Immature natural killer cell (primary cell): ENCODE data around the gene WTAP. TPM values are rescaled to one million over a fixed set of nuclear protein-coding genes. Genes with fewer than 3 reads are reported as not detected.

Experiments
- DNase-seq, 3 donors: peaks; one replicate each; pipeline ENCODE4 v3.0.0; 2022; ENCODE audit warnings: mixed read lengths in 1 of 3
- H3K27ac Mint-ChIP-seq, 6 donors: one replicate each; pipeline ENCODE4 v1.8.0; 2020; ENCODE audit warnings: mixed read lengths in 6 of 6, mild to moderate bottlenecking in 5 of 6, inconsistent platforms in 4 of 6, moderate library complexity in 3 of 6
- H3K27me3 Mint-ChIP-seq, 3 donors: one replicate each; pipeline ENCODE4 v1.8.0; 2020 to 2021; ENCODE audit warnings: low read depth in 3 of 3, mild to moderate bottlenecking in 3 of 3, mixed read lengths in 3 of 3, moderate library complexity in 3 of 3, inconsistent platforms in 1 of 3
- H3K36me3 Mint-ChIP-seq, 3 donors: one replicate each; pipeline ENCODE4 v1.8.0; 2020; ENCODE audit warnings: mixed read lengths in 3 of 3, inconsistent platforms in 2 of 3, mild to moderate bottlenecking in 2 of 3
- H3K4me1 Mint-ChIP-seq, 2 donors: one replicate each; pipeline ENCODE4 v1.8.0; 2020; ENCODE audit warnings: inconsistent platforms in 2 of 2, mild to moderate bottlenecking in 2 of 2, mixed read lengths in 2 of 2, moderate library complexity in 1 of 2
- H3K4me3 Mint-ChIP-seq, 5 donors: one replicate each; pipeline ENCODE4 v1.8.0; 2020; ENCODE audit warnings: mild to moderate bottlenecking in 5 of 5, mixed read lengths in 5 of 5, inconsistent platforms in 3 of 5, moderate library complexity in 3 of 5
- H3K9me3 Mint-ChIP-seq, 6 donors: one replicate each; pipeline ENCODE4 v1.8.0; 2020; ENCODE audit warnings: mild to moderate bottlenecking in 6 of 6, mixed read lengths in 6 of 6, inconsistent platforms in 4 of 6, moderate library complexity in 3 of 6
- polyA plus RNA-seq, 3 donors: library from polyadenylated mRNA; unstranded; fragments of 300-500 nt; fragmentation: Illumina TruSeq; gene quantifications; one replicate each; pipeline ENCODE4 v1.2.3, GENCODE V29; 2021

The WTAP gene
- polyA plus RNA-seq, result 100 to 1,000 TPM; 145 to 169 (median 150) TPM

GRCh38 chr6:159726918-159727716 is at the start of gene WTAP:
WTAP (plus strand) TSS chr6:159727506; CDS start chr6:159736266, 8,760 bp downstream.
- Mint-ChIP-seq H3K36me3 (peaks cover 4 to 5% (median 5%) of the 10 kb centered on the region in 3 donors), H3K27me3 (peaks cover 8 to 21% (median 20%) of the 10 kb centered on the region in 3 donors), H3K9me3 (peaks cover 0 to 2% (median 0%) of the 10 kb centered on the region in 6 donors), H3K4me3 (peak within 1 kb of the TSS; percentile 90 to 95 (median 92)), H3K27ac (peak within 1 kb of the TSS; percentile 94 to 99 (median 96)), H3K4me1 (peaks cover 51 to 60% of the 10 kb centered on the region in 2 donors)
- DNase-seq, result peak; percentile 95 to 96 (median 95)

- H3K27ac Mint-ChIP-seq, result no peak overlapping the region
Observed at GRCh38 chr6:159677506-159678165, 49.7 kb upstream of the WTAP start.

GRCh38 chr6:159678574-159678973 is 48.7 kb upstream of the WTAP start:
- Mint-ChIP-seq H3K9me3 (peaks cover 0 to 2% (median 0%) of the 10 kb centered on the region in 6 donors), H3K4me1 (no peaks in the 10 kb centered on the region), H3K27ac (no peak overlapping the region), H3K36me3 (peaks cover 1 to 32% (median 7%) of the 10 kb centered on the region in 3 donors), H3K27me3 (peaks cover 0 to 5% (median 0%) of the 10 kb centered on the region in 3 donors), H3K4me3 (no peak overlapping the region)
- DNase-seq, result no peak

More at GRCh38 chr6:159677506-159678165, 49.7 kb upstream of the WTAP start:
- Mint-ChIP-seq H3K9me3 (peaks cover 0 to 2% (median 0%) of the 10 kb centered on the region in 6 donors), H3K4me3 (no peak overlapping the region), H3K27me3 (peaks cover 0 to 5% (median 0%) of the 10 kb centered on the region in 3 donors), H3K36me3 (peaks cover 0 to 27% (median 10%) of the 10 kb centered on the region in 3 donors), H3K4me1 (no peaks in the 10 kb centered on the region)
- no peak for DNase-seq

GRCh38 chr6:159679091-159680077 is 47.9 kb upstream of the WTAP start:
- Mint-ChIP-seq H3K27ac (peak overlapping the region in 2 of 6 donors; percentile 28 to 48), H3K4me3 (no peak overlapping the region), H3K27me3 (peaks cover 0 to 4% (median 0%) of the 10 kb centered on the region in 3 donors)

GRCh38 chr6:159680104-159680503 is 47.2 kb upstream of the WTAP start:
- Mint-ChIP-seq H3K27me3 (peaks cover 0 to 4% (median 0%) of the 10 kb centered on the region in 3 donors), H3K27ac (peak overlapping the region in 2 of 6 donors; percentile 28 to 48), H3K9me3 (peaks cover 0 to 2% (median 0%) of the 10 kb centered on the region in 6 donors), H3K36me3 (peaks cover 5 to 40% (median 11%) of the 10 kb centered on the region in 3 donors), H3K4me1 (no peaks in the 10 kb centered on the region), H3K4me3 (no peak overlapping the region)
- DNase-seq, result no peak

More at GRCh38 chr6:159679091-159680077, 47.9 kb upstream of the WTAP start:
- H3K9me3 Mint-ChIP-seq, result peaks cover 0 to 2% (median 0%) of the 10 kb centered on the region in 6 donors
- H3K4me1 Mint-ChIP-seq, result no peaks in the 10 kb centered on the region
- DNase-seq, result no peak
- H3K36me3 Mint-ChIP-seq, result peaks cover 5 to 35% (median 5%) of the 10 kb centered on the region in 3 donors

GRCh38 chr6:159681191-159681880 is 46.0 kb upstream of the WTAP start:
- Mint-ChIP-seq H3K4me3 (no peak overlapping the region), H3K36me3 (peaks cover 10 to 47% (median 17%) of the 10 kb centered on the region in 3 donors), H3K27ac (peak overlapping the region in 1 of 6 donors; percentile 2)

GRCh38 chr6:159682295-159682694 is 45.0 kb upstream of the WTAP start:
- Mint-ChIP-seq H3K4me3 (no peak overlapping the region), H3K27ac (no peak overlapping the region), H3K27me3 (peaks cover 0 to 4% (median 0%) of the 10 kb centered on the region in 3 donors), H3K4me1 (peaks cover 2 to 11% of the 10 kb centered on the region in 2 donors), H3K9me3 (no peaks in the 10 kb centered on the region), H3K36me3 (peaks cover 11 to 53% (median 23%) of the 10 kb centered on the region in 3 donors)
- no peak for DNase-seq

More at GRCh38 chr6:159681191-159681880, 46.0 kb upstream of the WTAP start:
- DNase-seq, result no peak
- Mint-ChIP-seq H3K27me3 (peaks cover 0 to 4% (median 0%) of the 10 kb centered on the region in 3 donors), H3K4me1 (peaks cover 0 to 6% of the 10 kb centered on the region in 2 donors), H3K9me3 (no peaks in the 10 kb centered on the region)

GRCh38 chr6:159682810-159683209 is 44.5 kb upstream of the WTAP start:
- H3K4me3 Mint-ChIP-seq, result no peak overlapping the region
- H3K27me3 Mint-ChIP-seq, result peaks cover 0 to 4% (median 0%) of the 10 kb centered on the region in 3 donors
- H3K36me3 Mint-ChIP-seq, result peaks cover 13 to 56% (median 23%) of the 10 kb centered on the region in 3 donors
- no peaks in the 10 kb centered on the region for H3K9me3 Mint-ChIP-seq
- peaks cover 2 to 11% of the 10 kb centered on the region in 2 donors for H3K4me1 Mint-ChIP-seq
- no peak overlapping the region for H3K27ac Mint-ChIP-seq
- DNase-seq, result no peak

- Mint-ChIP-seq H3K27me3 (peaks cover 0 to 4% (median 0%) of the 10 kb centered on the region in 3 donors), H3K4me1 (peaks cover 4 to 11% of the 10 kb centered on the region in 2 donors), H3K27ac (no peak overlapping the region), H3K36me3 (peaks cover 18 to 61% (median 28%) of the 10 kb centered on the region in 3 donors), H3K4me3 (no peak overlapping the region), H3K9me3 (no peaks in the 10 kb centered on the region)
- DNase-seq, result no peak
Observed at GRCh38 chr6:159684013-159684304, 43.3 kb upstream of the WTAP start.

- Mint-ChIP-seq H3K27me3 (peaks cover 0 to 2% (median 0%) of the 10 kb centered on the region in 3 donors), H3K4me3 (no peak overlapping the region), H3K36me3 (peaks cover 19 to 58% (median 33%) of the 10 kb centered on the region in 3 donors), H3K27ac (no peak overlapping the region), H3K4me1 (peaks cover 6 to 13% of the 10 kb centered on the region in 2 donors), H3K9me3 (no peaks in the 10 kb centered on the region)
- DNase-seq, result no peak
Observed at GRCh38 chr6:159686040-159686439, 41.3 kb upstream of the WTAP start.

- no peak for DNase-seq
- peaks cover 22 to 51% (median 36%) of the 10 kb centered on the region in 3 donors for H3K36me3 Mint-ChIP-seq
- peaks cover 12 to 19% of the 10 kb centered on the region in 2 donors for H3K4me1 Mint-ChIP-seq
- no peak overlapping the region for H3K4me3 Mint-ChIP-seq
- no peak overlapping the region for H3K27ac Mint-ChIP-seq
- no peaks in the 10 kb centered on the region for H3K27me3 Mint-ChIP-seq
- H3K9me3 Mint-ChIP-seq, result no peaks in the 10 kb centered on the region
Observed at GRCh38 chr6:159686703-159687102, 40.6 kb upstream of the WTAP start.

- Mint-ChIP-seq H3K27ac (no peak overlapping the region), H3K27me3 (peaks cover 0 to 3% (median 2%) of the 10 kb centered on the region in 3 donors), H3K36me3 (peaks cover 22 to 45% (median 36%) of the 10 kb centered on the region in 3 donors), H3K9me3 (no peaks in the 10 kb centered on the region), H3K4me3 (no peak overlapping the region), H3K4me1 (peaks cover 18 to 26% of the 10 kb centered on the region in 2 donors)
- DNase-seq, result no peak
Observed at GRCh38 chr6:159687341-159687740, 40.0 kb upstream of the WTAP start.
